IMR-90 (cell line): ENCODE results near the gene SPTLC3. TPM values are rescaled to one million over a fixed set of nuclear protein-coding genes. Genes with fewer than 3 reads are reported as not detected.

ENCODE experiments used
- ATAC-seq: fragments of 200-7000 bp; cut with Tn5 transposase; 2 replicates; pipeline ENCODE4 v1.9.1; 2020; ENCODE audit warnings: low read depth, mild to moderate bottlenecking, moderate library complexity
- BruUV-seq: library from RNA; stranded (reverse); fragments of 400-500 nt; replicated peaks from 2 replicates; lab custom pipeline; 2021; lab: Mats Ljungman, UMichigan
- CTCF ChIA-PET: fragments of 300-600 bp; formaldehyde crosslinking; extraction: SDS; loops from one replicate; lab custom pipeline; 2021; ENCODE audit warnings: antibody characterized with exemption; lab: Yijun Ruan, JAX
- POLR2A ChIA-PET: fragments of 300-600 bp; sonication (Branson Sonifier 250); formaldehyde crosslinking; loops from one replicate; lab custom pipeline; 2022; ENCODE audit warnings: antibody characterized with exemption; ENCODE audit not compliant: unreplicated experiment; lab: Charles Lee
- DNase-seq: peaks from one replicate; pipeline ENCODE4 v3.0.0; 2013
- H2AFZ ChIP-seq: replicated peaks from 2 replicates; pipeline ENCODE3; 2013; ENCODE audit warnings: low read length, mild to moderate bottlenecking; ENCODE audit not compliant: poor library complexity
- H2AK5ac ChIP-seq: 2 replicates; pipeline ENCODE4 v1.6.1; 2013; ENCODE audit warnings: low read depth, low read length, inconsistent platforms
- H2AK9ac ChIP-seq: replicated peaks from 2 replicates; pipeline ENCODE3; 2013; ENCODE audit warnings: mild to moderate bottlenecking, low read depth, low read length, moderate library complexity; ENCODE audit not compliant: poor library complexity
- H2BK120ac ChIP-seq: 2 replicates; pipeline ENCODE4 v1.6.1; 2013; ENCODE audit warnings: low read depth, low read length, inconsistent platforms
- H2BK15ac ChIP-seq: 3 replicates; pipeline ENCODE4 v1.6.1; 2013; ENCODE audit warnings: low read depth, low read length, inconsistent platforms
- H2BK20ac ChIP-seq: 2 replicates; pipeline ENCODE4 v1.6.1; 2013; ENCODE audit warnings: low read depth, mild to moderate bottlenecking, inconsistent platforms, low read length, moderate library complexity
- H2BK5ac ChIP-seq: 2 replicates; pipeline ENCODE4 v1.6.1; 2013; ENCODE audit warnings: mild to moderate bottlenecking, low read depth, low read length, inconsistent platforms; ENCODE audit not compliant: poor library complexity, severe bottlenecking
- H3K14ac ChIP-seq: replicated peaks from 2 replicates; pipeline ENCODE4 v1.6.1; 2013; ENCODE audit warnings: low read depth, low read length, inconsistent platforms
- H3K18ac ChIP-seq: 2 replicates; pipeline ENCODE4 v1.6.1; 2013; ENCODE audit warnings: low read depth, low read length, control low read depth
- H3K23ac ChIP-seq: 2 replicates; pipeline ENCODE4 v1.6.1; 2013; ENCODE audit warnings: low read depth, low read length, inconsistent platforms
- H3K27ac ChIP-seq: 2 replicates; pipeline ENCODE4 v1.5.1; 2013; ENCODE audit warnings: mild to moderate bottlenecking, control low read depth, low read length; ENCODE audit not compliant: insufficient read depth
- H3K27me3 ChIP-seq: 2 replicates; pipeline ENCODE4 v1.6.1; 2013; ENCODE audit warnings: low read length; ENCODE audit not compliant: control insufficient read depth, insufficient read depth
- H3K36me3 ChIP-seq: 2 replicates; pipeline ENCODE4 v1.6.1; 2013; ENCODE audit warnings: low read length, mixed read lengths; ENCODE audit not compliant: control insufficient read depth, insufficient read depth
- H3K4ac ChIP-seq: 2 replicates; pipeline ENCODE4 v1.6.1; 2013; ENCODE audit warnings: low read depth, low read length, inconsistent platforms
- H3K4me1 ChIP-seq: 2 replicates; pipeline ENCODE4 v1.6.1; 2013; ENCODE audit warnings: low read length, mixed read lengths; ENCODE audit not compliant: control insufficient read depth, insufficient read depth
- H3K4me2 ChIP-seq: 2 replicates; pipeline ENCODE4 v1.6.1; 2013; ENCODE audit warnings: low read depth, mild to moderate bottlenecking, control low read depth, low read length, moderate library complexity
- H3K4me3 ChIP-seq: 2 replicates; pipeline ENCODE4 v1.5.1; 2013; ENCODE audit warnings: low read depth, mild to moderate bottlenecking, control low read depth, low read length, moderate library complexity; ENCODE audit not compliant: insufficient read depth
- H3K56ac ChIP-seq: 2 replicates; pipeline ENCODE4 v1.6.1; 2013; ENCODE audit warnings: low read length, inconsistent platforms; ENCODE audit not compliant: insufficient read depth; ENCODE audit errors: extremely low read depth
- H3K79me1 ChIP-seq, 2 experiments: 2 replicates each; pipeline ENCODE4 v1.6.1; 2013; ENCODE audit warnings: low read length in 2 of 2, inconsistent platforms in 1 of 2, low read depth in 1 of 2
- H3K9ac ChIP-seq: 2 replicates; pipeline ENCODE4 v1.6.1; 2013; ENCODE audit warnings: low read depth, low read length, control low read depth
- H3K9me1 ChIP-seq: 2 replicates; pipeline ENCODE4 v1.6.1; 2013; ENCODE audit warnings: low read length, inconsistent platforms; ENCODE audit not compliant: insufficient read depth
- H3K9me3 ChIP-seq: 2 replicates; pipeline ENCODE4 v1.6.1; 2013; ENCODE audit warnings: low read length; ENCODE audit not compliant: control insufficient read depth, insufficient read depth
- H4K20me1 ChIP-seq: 2 replicates; pipeline ENCODE4 v1.6.1; 2013; ENCODE audit warnings: low read length, inconsistent platforms; ENCODE audit not compliant: insufficient read depth
- H4K5ac ChIP-seq: 2 replicates; pipeline ENCODE4 v1.6.1; 2013; ENCODE audit warnings: mild to moderate bottlenecking, low read depth, low read length, control low read depth
- H4K8ac ChIP-seq, 2 experiments: 2 replicates each; pipeline ENCODE4 v1.6.1; 2013; ENCODE audit warnings: low read depth in 2 of 2, low read length in 2 of 2, control low read depth in 1 of 2, inconsistent platforms in 1 of 2
- H4K91ac ChIP-seq: 2 replicates; pipeline ENCODE4 v1.6.1; 2013; ENCODE audit warnings: low read depth, low read length, inconsistent platforms; ENCODE audit not compliant: insufficient read depth
- CEBPB ChIP-seq: IDR thresholded peaks from 2 replicates; pipeline ENCODE4 v1.6.1; 2012; ENCODE audit warnings: low read depth, low read length, improper control_type of control experiment
- CHD1 ChIP-seq: IDR thresholded peaks from 2 replicates; pipeline ENCODE4 v1.6.1; 2012; ENCODE audit warnings: low read depth, low read length, improper control_type of control experiment
- CTCF ChIP-seq: conservative IDR thresholded peaks from 2 replicates; pipeline ENCODE4 v1.5.1; 2012; ENCODE audit warnings: mild to moderate bottlenecking, low read depth, low read length, improper control_type of control experiment
- ELK1 ChIP-seq: fragments of 150-350 bp; IDR thresholded peaks from 2 replicates; pipeline ENCODE4 v1.6.1; 2016; ENCODE audit warnings: low read depth, mild to moderate bottlenecking, low read length, moderate library complexity, borderline replicate concordance
- FOS ChIP-seq: fragments of 150-350 bp; IDR thresholded peaks from 2 replicates; pipeline ENCODE4 v1.6.1; 2016; ENCODE audit warnings: low read depth, low read length
- MAFK ChIP-seq: IDR thresholded peaks from 2 replicates; pipeline ENCODE4 v1.6.1; 2012; ENCODE audit warnings: low read depth, low read length, improper control_type of control experiment
- POLR2A ChIP-seq: IDR thresholded peaks from 2 replicates; pipeline ENCODE4 v1.6.1; 2012; ENCODE audit warnings: mild to moderate bottlenecking, low read depth, low read length
- RAD21 ChIP-seq: IDR thresholded peaks from 2 replicates; pipeline ENCODE4 v1.6.1; 2012; ENCODE audit warnings: low read length, improper control_type of control experiment
- RCOR1 ChIP-seq: IDR thresholded peaks from 2 replicates; pipeline ENCODE4 v1.6.1; 2012; ENCODE audit warnings: mild to moderate bottlenecking, low read length, improper control_type of control experiment; ENCODE audit not compliant: insufficient replicate concordance
- RFX5 ChIP-seq: IDR thresholded peaks from 2 replicates; pipeline ENCODE4 v1.8.0; 2012; ENCODE audit warnings: low read depth, mild to moderate bottlenecking, low read length, moderate library complexity
- SMC3 ChIP-seq: fragments of 150-350 bp; IDR thresholded peaks from 2 replicates; pipeline ENCODE4 v1.6.1; 2016; ENCODE audit warnings: low read depth, mild to moderate bottlenecking, antibody characterized with exemption, low read length, moderate library complexity
- USF2 ChIP-seq: fragments of 150-350 bp; IDR thresholded peaks from 2 replicates; pipeline ENCODE4 v1.6.1; 2017; ENCODE audit warnings: mild to moderate bottlenecking, antibody characterized with exemption, low read length, low read depth
- WGBS, 2 experiments: methylation state at CpG; one replicate each; pipeline versions ENCODE4 v1.1.5 to v1.1.7; 2013; ENCODE audit warnings: missing lambda C conversion rate in 2 of 2; ENCODE audit not compliant: insufficient read length in 1 of 2; ENCODE audit errors: extremely low coverage in 2 of 2; 5-methylcytosine and 5-hydroxymethylcytosine counted together
- dilution Hi-C: fragments of 300-500 bp; cut with HindIII; formaldehyde crosslinking; loops from one replicate; pipeline ENCODE4 v1.14.3; 2018; ENCODE audit warnings: low sequenced_read_pairs; ENCODE audit not compliant: unreplicated experiment
- in situ Hi-C: fragments of 300-500 bp; cut with MboI; formaldehyde crosslinking; loops from 3 replicates; pipeline ENCODE4 v1.14.3; 2019; ENCODE audit warnings: low sequenced_read_pairs, inconsistent platforms, mixed read lengths
- intact Hi-C: fragments of 100-400 bp; cut with micrococcal nuclease; formaldehyde crosslinking; loops from 2 replicates; pipeline ENCODE4 v1.10.0; 2022
- polyA plus RNA-seq, 3 experiments: library from polyadenylated mRNA; depleted of rRNA; stranded (reverse); fragments of >200 nt; gene quantifications; 2 replicates each; pipeline ENCODE4 v1.2.3, GENCODE V29; 2012; ENCODE audit warnings: low replicate concordance in 1 of 3
- total RNA-seq: library from RNA; depleted of rRNA; stranded (reverse); fragments of >200 nt; gene quantifications from 2 replicates; pipeline ENCODE4 v1.2.3, GENCODE V29; 2012

Gene SPTLC3
- total and polyA plus RNA-seq, 2 of the 4 experiments (the other 2 are of a cell fraction), result 0.44 to 1.6 TPM

- Histone ChIP-seq H3K36me3 (no peaks in the 10 kb centered on the region), H3K14ac (no peak overlapping the region), H3K9me3 (no peaks in the 10 kb centered on the region), H3K27ac (no peak overlapping the region), H3K4me1 (no peaks in the 10 kb centered on the region), H4K91ac (no peak overlapping the region), H2AK5ac (no peak overlapping the region), H2AK9ac (no peak overlapping the region), H3K4me2 (no peak overlapping the region), H4K5ac (no peak overlapping the region), H3K18ac (no peak overlapping the region), H2BK15ac (no peak overlapping the region), H3K56ac (no peak overlapping the region), H3K27me3 (no peaks in the 10 kb centered on the region; the same call in none of the 2 replicates), H2BK120ac (no peak overlapping the region), H2BK5ac (no peak overlapping the region), H2AFZ (no peak overlapping the region), H3K79me1 (no peaks in the 10 kb centered on the region), H4K20me1 (no peaks in the 10 kb centered on the region), H3K9me1 (no peaks in the 10 kb centered on the region), H2BK20ac (no peak overlapping the region), H3K23ac (no peak overlapping the region), H3K4me3 (no peak overlapping the region), H4K8ac (no peak overlapping the region), H3K9ac (no peak overlapping the region), H3K4ac (no peak overlapping the region)
- POLR2A ChIA-PET, result no interaction called here
- intact Hi-C loops, result no loop called here
- CTCF ChIA-PET, result no interaction called here
- dilution Hi-C loops, result no loop called here
- WGBS, 2 experiments, result 40% methylated on average over 1 of the region's 5 CpGs; no CpG with 5 or more reads in 1 of the 2 experiments
- BruUV-seq, result no TSS peak
- no peak for ATAC-seq
- in situ Hi-C loops, result no loop called here
- TF ChIP-seq CEBPB (no peak), RFX5 (no peak), SMC3 (no peak), MAFK (no peak), RAD21 (no peak), USF2 (no peak), RCOR1 (no peak), CHD1 (no peak), POLR2A (no peak), FOS (no peak), CTCF (no peak), ELK1 (no peak)
- DNase-seq, result no peak
These were observed 113.2 kb downstream of the SPTLC3 start for GRCh38 chr20:13121840-13122515.
